HG02588 (cell line): Measurements from ENCODE around the gene ZNF831.

Experiments used
- ATAC-seq: cut with Tn5 transposase; IDR thresholded peaks from one replicate; pipeline ENCODE4 v1.9.1; 2021; ENCODE audit warnings: mild to moderate bottlenecking, moderate library complexity; ENCODE audit not compliant: unreplicated experiment

ZNF831 gene

DNA sequence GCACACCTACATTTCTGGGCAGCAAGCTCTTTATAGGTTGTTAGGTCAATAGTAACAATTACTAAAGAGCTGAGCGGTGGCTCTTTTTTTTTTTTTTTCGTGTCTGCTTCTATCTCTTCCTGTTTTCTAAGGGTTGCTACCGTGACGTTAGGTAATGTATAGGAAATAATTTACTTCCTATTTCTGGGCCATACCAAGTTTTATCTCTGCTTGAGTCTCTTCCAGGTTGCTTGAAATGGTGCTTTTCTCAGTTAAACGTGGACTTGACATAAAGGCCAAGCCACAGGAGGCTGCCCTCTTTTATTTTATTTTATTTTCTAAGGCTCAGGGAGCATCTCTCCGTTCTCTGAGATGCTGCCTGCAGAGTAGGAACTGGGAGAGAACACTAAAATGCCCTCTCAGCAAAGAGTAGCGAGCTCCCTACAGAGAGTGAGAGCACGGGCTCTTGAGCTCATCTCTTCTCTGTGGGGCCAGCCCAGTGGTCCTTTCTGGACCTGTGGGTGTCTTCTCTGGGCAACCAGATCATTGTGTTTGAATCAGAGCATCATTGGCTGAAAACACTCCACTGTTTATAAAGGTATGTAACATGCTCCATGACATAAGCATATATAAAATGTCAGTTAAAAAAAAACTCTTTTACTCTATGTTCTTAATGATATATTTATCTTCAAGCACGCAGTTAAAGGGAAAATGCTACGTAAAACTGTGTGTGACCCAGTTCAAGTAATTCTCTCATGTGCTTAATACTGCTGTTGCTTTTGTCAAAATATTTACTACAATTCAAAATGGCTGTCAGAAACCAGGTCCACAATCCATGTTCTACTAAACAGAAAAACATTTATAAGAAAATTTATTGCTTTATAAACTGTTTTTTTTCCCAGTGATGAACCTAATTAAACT, at the start of gene ZNF831:
TSS of gene ZNF831 (plus strand) at position 191 of the 900 bp plus-strand sequence. CDS start 27,199 bp downstream, outside the sequence.
- ATAC-seq: no peak

GRCh38 chr20:59117526-59117925, 46.1 kb upstream of the ZNF831 start:
- no peak for ATAC-seq

- no peak for ATAC-seq
Observed at GRCh38 chr20:59118855-59119254, 44.8 kb upstream of the ZNF831 start.

DNA sequence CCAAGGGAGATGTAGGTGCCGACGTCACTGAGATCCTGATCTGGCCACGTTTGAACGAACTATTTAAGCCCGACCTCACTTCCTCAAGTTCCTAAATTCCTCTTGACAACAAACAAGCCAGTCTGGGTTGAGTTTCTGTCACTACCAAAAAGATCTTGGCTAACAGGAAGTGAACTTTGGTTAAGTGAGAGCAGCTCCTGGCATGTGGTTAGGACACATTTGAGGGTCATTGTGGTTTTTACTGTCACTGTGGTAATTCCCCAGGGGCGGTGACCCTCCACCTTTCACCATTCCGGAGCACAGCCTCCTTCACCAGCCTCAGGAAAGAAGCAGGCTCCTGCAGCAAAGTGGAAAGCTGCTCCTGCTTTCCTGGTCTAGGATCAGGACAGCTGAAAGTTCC, 43.1 kb upstream of the ZNF831 start:
- no peak for ATAC-seq

GRCh38 chr20:59120919-59121318, 42.7 kb upstream of the ZNF831 start:
- ATAC-seq: no peak

DNA sequence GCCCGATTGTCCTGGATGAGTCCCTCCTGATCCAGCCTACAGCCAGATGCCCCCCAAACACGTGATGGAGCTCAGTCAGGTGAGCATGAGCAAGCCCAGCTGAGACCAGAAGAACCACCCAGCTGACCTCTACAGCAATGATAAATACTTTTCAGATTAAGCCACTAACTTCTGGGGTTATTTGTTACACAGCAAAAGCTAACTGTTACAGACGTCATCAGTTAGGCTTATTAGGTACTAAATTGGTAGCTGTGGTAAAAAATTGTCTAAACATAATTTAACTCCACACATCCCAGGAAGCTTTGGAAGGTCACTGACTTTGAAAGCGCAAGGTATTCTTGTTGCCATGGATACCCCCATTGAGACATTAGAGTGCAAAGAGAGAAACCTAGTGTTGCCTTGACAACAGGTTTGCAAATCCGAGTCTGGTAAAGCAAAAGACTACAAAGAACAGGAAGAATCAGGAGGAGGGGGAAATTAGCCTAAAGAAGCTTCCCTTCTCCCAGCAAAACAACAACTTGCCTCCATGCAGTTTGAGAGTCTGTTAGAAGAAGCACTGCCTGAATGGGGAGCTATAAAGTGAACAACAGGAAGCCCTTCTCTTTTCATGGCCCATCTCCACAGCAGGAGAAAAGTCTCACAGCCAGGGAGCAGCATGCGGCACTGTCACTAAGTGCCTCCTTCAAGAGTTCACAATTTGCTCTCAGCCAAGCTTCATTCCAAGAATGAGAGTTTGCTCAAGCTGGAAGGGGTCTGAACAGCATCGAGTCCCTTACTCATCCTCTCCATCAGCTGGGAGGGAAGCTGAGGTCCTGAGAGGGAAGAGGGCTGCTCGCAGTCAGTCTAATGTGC, 41.7 kb upstream of the ZNF831 start:
- no peak for ATAC-seq

GRCh38 chr20:59122566-59122919, 41.1 kb upstream of the ZNF831 start:
- no peak for ATAC-seq

DNA sequence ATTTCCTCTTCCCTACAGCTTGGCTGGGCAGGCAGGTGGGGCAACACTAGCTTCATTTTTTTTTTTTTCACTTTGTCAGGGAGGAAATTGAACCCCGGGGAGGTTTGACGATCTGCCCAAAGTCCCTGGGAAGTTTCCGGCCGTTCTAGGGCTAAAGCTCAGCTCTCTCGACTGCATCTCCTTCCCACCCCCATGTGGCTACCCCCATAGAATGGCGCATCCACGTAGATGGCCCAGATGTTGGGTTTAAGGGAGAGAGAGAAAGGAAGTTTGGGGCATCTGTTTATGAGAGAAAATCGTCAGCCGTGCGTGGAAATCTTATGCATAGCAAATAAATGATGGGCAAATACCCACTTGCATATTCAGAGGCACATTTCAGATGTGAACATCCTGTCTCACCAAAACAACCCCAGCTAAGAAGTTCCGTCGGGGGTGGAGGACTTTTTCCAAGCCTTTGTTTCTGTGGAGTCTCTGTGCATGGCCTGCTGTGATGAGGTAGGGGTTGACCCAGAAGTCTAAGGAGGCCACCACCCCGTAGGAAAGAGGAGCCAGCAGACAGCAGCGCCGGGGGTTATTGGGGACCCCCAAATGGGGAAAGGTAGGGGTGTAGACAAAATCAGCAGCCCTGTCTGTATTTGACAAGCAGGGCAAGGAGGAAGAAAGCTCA, 40.5 kb upstream of the ZNF831 start:
- no peak for ATAC-seq

- no peak for ATAC-seq
Observed at GRCh38 chr20:59123678-59124255, 39.9 kb upstream of the ZNF831 start.

DNA sequence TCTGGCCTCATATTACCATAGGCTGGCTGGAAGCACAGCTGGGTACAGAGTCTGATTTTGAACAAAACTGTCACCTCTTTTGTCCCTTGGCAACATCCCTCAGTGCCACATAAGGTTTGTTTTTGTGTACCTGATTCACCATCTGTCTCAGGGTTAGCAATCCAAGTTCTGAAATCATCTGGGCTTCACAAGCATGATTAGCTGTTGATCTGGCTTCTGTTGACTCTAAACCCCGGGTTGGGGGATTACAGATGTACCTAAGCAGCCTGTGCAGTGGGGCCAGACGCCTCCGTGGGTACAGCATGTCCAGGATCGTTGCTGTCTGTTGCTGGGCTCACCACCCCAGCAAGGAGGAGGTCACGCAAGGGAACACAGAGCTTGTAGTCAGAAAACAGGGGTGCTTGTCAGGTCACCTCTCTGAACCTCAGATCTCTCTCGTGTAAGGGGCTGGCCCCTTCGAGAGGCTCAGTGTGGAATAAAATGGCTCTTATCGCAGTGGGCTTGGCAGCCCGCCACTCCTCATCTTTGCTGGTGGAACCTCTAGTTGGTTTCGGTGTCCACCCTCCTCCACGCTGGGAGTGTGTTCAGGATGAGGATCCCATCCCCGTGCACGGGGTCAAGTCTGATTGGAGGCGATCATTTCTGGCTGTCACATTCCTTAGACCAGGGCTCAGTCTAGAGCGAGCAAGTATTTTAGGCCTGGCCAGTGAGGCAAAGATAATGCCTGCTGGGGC, 39.2 kb upstream of the ZNF831 start:
- ATAC-seq: no peak

DNA sequence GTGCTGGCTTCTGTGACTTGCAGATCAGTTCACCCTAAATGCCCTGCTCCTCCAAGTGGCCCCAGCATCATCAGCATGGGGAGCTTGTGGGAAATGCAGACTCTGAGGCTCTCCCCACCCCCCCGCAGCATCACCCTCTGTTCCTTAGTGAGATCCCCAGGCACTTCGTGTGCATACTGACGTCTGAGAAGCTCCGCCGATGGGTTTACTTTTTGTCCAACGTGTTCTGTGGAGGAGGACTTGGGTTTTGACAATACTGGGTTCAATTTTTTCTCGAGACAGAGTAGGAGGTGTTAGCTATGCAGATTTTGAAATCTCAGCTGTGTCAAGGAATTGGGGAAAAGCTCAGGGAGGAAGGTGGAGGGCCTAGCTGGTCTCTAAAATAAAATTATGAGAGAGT, 38.3 kb upstream of the ZNF831 start:
- no peak for ATAC-seq

DNA sequence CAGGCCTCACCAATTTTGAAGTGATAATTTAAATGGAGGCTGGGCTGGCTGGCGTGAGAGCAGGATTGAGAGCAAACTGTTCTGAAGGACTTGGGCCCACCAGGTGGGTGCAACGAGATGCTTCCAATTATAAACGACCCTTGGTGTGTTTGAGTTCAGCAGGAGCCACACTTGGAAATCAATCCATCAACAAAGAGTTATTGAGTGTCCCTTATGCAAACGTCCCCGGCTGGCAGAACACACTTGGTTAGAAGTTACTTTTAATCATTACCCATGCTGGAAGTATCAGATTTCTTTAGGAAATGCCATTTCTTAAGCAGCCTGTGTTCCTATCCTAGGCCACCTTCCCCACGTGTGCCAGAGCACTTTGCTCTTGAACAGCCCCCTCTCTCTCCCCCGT, 37.8 kb upstream of the ZNF831 start:
- no peak for ATAC-seq

GRCh38 chr20:59127839-59128238, 35.8 kb upstream of the ZNF831 start:
- ATAC-seq: no peak

DNA sequence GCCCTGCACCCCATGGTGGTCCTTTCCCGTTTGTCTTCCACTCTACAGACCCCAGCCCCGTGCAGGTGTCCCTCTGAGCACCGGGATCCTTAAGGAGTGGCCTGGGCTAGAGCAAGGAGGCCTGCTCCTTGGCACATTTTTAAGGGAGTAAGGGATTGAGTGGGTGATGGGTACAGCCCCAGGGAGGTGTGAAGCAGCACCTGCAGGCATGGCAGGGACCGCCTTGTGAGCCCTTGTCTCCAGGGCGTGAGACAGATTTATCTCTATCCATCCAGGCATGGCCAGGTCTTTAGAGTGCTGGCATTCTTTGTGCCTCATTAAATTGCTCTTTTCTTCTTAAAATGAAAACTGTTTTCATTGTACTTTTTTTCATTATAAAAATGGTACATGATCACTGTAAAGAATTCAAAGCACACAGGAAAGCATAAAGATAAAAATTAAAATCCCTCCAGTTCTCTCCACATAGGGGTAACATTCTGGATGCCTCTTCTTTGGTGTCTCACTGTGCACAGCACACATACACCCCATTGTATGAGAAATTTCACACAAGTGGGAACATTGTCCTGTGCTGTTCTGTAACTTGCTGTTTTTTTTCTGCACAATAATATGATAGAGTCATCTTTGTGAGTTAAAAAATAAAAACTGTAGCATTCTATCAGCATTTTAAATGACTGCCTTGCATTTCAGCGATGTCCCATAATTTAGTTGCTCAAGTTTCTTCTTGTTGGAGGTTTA, 31.9 kb upstream of the ZNF831 start:
- no peak for ATAC-seq

DNA sequence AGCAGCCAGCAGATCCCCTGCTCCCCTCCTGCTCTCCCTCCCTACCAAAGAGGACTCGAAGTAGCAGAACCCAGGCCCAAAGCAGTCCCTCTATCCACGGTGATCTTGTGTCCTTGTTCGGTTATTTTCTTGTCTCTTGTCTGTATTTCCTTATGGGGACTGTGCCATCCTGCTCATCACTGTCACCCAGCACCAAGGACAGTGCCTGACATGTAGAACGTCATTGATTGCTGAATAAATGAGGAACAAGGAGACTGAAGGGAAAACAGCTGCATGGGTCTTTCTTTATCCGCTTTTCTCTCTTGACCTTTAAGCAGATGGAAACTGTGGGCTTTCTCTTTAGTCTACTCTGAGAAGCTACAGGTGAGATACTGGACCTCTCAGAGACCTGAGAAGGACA, 29.4 kb upstream of the ZNF831 start:
- no peak for ATAC-seq

DNA sequence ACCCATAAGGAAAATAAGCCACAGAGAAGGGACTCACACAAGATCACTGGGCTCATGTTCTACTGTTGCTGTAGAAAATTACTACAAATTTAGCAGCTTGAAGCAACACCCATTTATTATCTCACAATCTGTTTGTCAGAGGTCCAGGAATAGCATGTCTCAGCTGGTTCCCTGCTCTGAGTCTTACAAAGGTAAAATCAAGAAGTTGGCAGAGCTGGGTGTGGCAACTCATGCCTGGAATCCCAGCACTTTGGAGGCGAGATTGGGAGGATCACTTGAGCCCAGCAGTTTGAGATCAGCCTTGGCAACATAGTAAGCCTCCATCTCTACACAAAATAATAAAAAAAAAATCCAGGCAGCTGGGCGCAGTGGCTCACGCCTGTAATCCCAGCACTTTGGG, 28.5 kb upstream of the ZNF831 start:
- ATAC-seq: no peak

DNA sequence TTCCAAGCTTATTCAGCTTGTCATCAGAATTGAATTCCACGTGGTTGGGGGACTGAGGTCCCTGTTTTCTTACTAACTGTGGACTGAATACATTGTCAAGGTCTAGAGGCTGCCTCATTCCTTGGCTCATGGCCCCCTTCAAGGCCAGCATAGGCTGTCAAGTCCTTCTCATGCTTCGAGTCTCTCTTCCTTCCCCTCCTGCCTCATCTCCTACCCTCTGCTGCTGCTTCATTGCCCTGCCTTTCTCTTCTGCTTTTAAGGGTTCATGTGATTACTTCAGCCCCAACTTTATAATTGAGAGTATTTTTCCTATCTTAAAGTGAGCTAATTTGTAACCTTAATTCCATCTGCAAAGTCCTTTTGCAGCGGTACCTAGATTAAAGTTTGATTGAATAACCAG, 27.6 kb upstream of the ZNF831 start:
- no peak for ATAC-seq

- no peak for ATAC-seq
Observed at GRCh38 chr20:59137532-59137931, 26.1 kb upstream of the ZNF831 start.

- no peak for ATAC-seq
Observed at GRCh38 chr20:59138114-59138748, 25.4 kb upstream of the ZNF831 start.
